ENCODE results near the gene CDK18. TPM values are rescaled to one million over a fixed set of nuclear protein-coding genes. Genes with fewer than 3 reads are reported as not detected.
A peak's percentile ranks its signal among the peaks of the same experiment; 100 is the strongest.

The CDK18 gene
- polyA plus RNA-seq, 1 experiment, result 0.83 TPM

DNA sequence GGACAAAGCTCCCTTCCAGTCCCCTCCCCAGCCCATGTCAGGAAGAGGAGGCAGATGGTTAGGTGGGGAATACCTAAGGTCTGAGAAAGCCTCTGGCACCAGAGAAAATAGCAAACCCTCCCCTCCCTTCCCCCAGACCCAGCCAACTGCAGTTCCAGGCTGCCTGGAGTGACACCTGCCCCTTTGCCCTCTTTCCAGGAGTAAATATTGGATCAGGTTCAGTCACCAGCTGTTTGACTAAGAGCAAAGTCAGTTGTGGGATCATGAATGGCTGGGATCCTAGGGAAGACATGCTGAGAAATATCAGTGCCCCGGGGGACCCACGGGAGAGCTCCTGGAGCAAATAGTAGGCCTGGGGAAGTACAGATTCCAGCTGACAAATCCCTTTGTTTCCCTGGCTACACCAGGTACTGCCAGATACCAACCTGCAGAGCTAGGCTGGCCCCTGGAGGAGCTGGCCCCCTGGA is 12.2 kb upstream of the CDK18 start:
- ChIA-PET POLR2A (no interaction called here), CTCF (interaction anchor here (0.5 to 37.0 kb wide), 10 partner anchors 7 to 701 kb away, joined by 3 to 819 read pairs (median 4); no protein-coding TSS in a partner anchor)
- peaks cover 18% of the 10 kb centered on the region for H3K27me3 ChIP-seq (ENCODE audit: control insufficient read depth, insufficient read depth, low read length)
- H3K36me3 ChIP-seq (ENCODE audit: control insufficient read depth, insufficient read depth, low read length), result no peaks in the 10 kb centered on the region
- no peak overlapping the region for H3K4me3 ChIP-seq (ENCODE audit: low read depth, low read length)
- no peak for DNase-seq (ENCODE audit: low read depth)
- TF ChIP-seq, protein P1, sequence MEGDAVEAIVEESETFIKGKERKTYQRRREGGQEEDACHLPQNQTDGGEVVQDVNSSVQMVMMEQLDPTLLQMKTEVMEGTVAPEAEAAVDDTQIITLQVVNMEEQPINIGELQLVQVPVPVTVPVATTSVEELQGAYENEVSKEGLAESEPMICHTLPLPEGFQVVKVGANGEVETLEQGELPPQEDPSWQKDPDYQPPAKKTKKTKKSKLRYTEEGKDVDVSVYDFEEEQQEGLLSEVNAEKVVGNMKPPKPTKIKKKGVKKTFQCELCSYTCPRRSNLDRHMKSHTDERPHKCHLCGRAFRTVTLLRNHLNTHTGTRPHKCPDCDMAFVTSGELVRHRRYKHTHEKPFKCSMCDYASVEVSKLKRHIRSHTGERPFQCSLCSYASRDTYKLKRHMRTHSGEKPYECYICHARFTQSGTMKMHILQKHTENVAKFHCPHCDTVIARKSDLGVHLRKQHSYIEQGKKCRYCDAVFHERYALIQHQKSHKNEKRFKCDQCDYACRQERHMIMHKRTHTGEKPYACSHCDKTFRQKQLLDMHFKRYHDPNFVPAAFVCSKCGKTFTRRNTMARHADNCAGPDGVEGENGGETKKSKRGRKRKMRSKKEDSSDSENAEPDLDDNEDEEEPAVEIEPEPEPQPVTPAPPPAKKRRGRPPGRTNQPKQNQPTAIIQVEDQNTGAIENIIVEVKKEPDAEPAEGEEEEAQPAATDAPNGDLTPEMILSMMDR (IDR thresholded peaks at IDR 0.05; ENCODE audit: insufficient read depth, low read depth, low read length), result no peak

- no peak for DNase-seq (ENCODE audit: low read depth)
- H3K27me3 ChIP-seq (ENCODE audit: control insufficient read depth, insufficient read depth, low read length), result peaks cover 23% of the 10 kb centered on the region
- no peaks in the 10 kb centered on the region for H3K36me3 ChIP-seq (ENCODE audit: control insufficient read depth, insufficient read depth, low read length)
- TF ChIP-seq, protein P1 (IDR thresholded peaks at IDR 0.05; ENCODE audit: insufficient read depth, low read depth, low read length), result no peak
- CTCF ChIA-PET, result interaction anchor here (0.5 to 37.0 kb wide), 12 partner anchors 8 to 701 kb away, joined by 3 to 819 read pairs (median 5); no protein-coding TSS in a partner anchor
- H3K4me3 ChIP-seq (ENCODE audit: low read depth, low read length), result no peak overlapping the region
- POLR2A ChIA-PET, result no interaction called here
Observed at GRCh38 chr1:205492774-205493173, 11.7 kb upstream of the CDK18 start.

DNA sequence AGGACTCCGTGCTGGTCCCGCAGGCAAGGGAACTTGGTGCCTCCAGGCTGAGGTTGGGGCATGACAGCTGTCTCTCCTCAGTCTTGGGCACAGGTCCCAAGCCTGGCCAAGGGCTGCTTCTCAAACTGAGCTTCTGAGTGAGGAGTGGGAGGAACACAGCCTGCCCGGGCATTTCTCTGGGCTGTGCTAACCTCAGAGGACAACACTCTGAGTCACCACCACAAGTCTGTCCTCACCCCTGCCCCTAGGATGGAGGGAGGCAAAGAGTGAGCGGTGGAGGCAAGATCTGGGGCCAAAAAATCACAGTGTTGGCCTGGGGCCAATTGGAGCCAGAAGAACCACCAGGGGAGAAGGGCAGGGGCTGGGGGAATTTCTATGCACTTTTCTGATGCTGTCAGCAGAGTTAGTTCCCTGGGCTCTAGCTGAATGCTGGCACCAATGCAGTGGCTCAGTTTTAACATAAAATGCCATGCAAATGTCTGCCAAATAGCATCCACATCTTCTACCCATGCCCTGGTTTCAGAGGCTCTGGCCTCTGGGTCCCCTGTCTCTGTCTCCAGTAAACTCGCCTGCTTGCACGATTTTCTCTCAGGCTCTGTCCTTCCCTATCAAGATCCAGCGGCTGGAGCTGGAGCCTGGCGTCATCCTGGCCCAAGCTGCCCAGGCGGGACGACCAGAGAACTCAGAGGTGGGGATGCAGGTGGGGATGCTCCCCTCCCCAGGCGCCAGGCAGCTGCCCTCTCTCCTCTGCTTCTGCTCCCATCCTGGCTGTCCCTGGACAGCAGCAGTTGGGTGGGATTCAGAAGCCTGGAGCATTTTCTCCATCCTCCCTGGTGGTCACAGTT is 11.0 kb upstream of the CDK18 start:
- no peak overlapping the region for H3K4me3 ChIP-seq (ENCODE audit: low read depth, low read length)
- TF ChIP-seq, protein P1 (IDR thresholded peaks at IDR 0.05; ENCODE audit: insufficient read depth, low read depth, low read length), result no peak
- no peaks in the 10 kb centered on the region for H3K36me3 ChIP-seq (ENCODE audit: control insufficient read depth, insufficient read depth, low read length)
- ChIA-PET POLR2A (no interaction called here), CTCF (interaction anchor here (0.7 to 37.0 kb wide), 10 partner anchors 9 to 349 kb away, joined by 3 to 819 read pairs (median 6); no protein-coding TSS in a partner anchor)
- H3K27me3 ChIP-seq (ENCODE audit: control insufficient read depth, insufficient read depth, low read length), result peaks cover 23% of the 10 kb centered on the region
- DNase-seq (ENCODE audit: low read depth), result peak; percentile 7

DNA sequence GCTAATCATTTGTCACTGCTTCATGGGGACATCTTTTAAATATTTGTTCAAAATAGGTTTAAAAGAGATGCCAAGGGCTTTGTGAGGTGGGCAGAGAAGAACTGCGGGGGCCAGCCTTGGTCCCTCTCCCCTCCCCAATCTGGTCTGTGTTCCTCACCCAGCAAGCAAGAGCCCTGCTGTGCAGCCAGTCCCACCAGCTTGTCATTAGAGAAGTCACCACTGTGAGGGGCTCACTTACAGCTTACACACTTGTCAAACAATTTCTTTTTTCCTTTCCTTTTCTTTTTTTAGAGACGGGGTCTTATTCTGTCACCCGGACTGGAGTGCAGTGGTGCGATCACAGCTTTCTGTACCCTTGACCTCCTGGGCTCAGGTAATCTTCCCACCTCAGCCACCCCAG is 10.4 kb upstream of the CDK18 start:
- CTCF ChIA-PET, result interaction anchor here (0.7 to 37.0 kb wide), 5 partner anchors 9 to 221 kb away, joined by 3 to 819 read pairs (median 3); no protein-coding TSS in a partner anchor
- H3K36me3 ChIP-seq (ENCODE audit: control insufficient read depth, insufficient read depth, low read length), result no peaks in the 10 kb centered on the region
- DNase-seq (ENCODE audit: low read depth), result no peak
- TF ChIP-seq, protein P1 (IDR thresholded peaks at IDR 0.05; ENCODE audit: insufficient read depth, low read depth, low read length), result no peak
- H3K27me3 ChIP-seq (ENCODE audit: control insufficient read depth, insufficient read depth, low read length), result peaks cover 23% of the 10 kb centered on the region
- H3K4me3 ChIP-seq (ENCODE audit: low read depth, low read length), result no peak overlapping the region
- POLR2A ChIA-PET, result no interaction called here

- Histone ChIP-seq H3K27me3 (ENCODE audit: control insufficient read depth, insufficient read depth, low read length) (peaks cover 13% of the 10 kb centered on the region), H3K4me3 (ENCODE audit: low read depth, low read length) (no peak overlapping the region), H3K36me3 (ENCODE audit: control insufficient read depth, insufficient read depth, low read length) (no peaks in the 10 kb centered on the region)
- CTCF ChIA-PET, result interaction anchor here (0.6 to 37.0 kb wide), 3 partner anchors 11 to 70 kb away, joined by 3 to 819 read pairs (median 32); no protein-coding TSS in a partner anchor
- DNase-seq (ENCODE audit: low read depth), result no peak
- POLR2A ChIA-PET, result no interaction called here
- TF ChIP-seq, protein P1 (IDR thresholded peaks at IDR 0.05; ENCODE audit: insufficient read depth, low read depth, low read length), result no peak
Observed at GRCh38 chr1:205495237-205495823, 9.1 kb upstream of the CDK18 start.

Measured in BJ (cell line).